Nucleus accumbens (tissue), 56 donors: ENCODE results near the gene POLR3B.
"Not testable (repeated sequence)": the region's sequence is repeated elsewhere in the genome, so short reads cannot be mapped to it uniquely, and the experiment has no call there.

Experiments
- DNase-seq, 56 donors: peaks; one replicate each; lab custom pipeline; 2025; lab: John Stamatoyannopoulos, UW

The POLR3B gene

DNA sequence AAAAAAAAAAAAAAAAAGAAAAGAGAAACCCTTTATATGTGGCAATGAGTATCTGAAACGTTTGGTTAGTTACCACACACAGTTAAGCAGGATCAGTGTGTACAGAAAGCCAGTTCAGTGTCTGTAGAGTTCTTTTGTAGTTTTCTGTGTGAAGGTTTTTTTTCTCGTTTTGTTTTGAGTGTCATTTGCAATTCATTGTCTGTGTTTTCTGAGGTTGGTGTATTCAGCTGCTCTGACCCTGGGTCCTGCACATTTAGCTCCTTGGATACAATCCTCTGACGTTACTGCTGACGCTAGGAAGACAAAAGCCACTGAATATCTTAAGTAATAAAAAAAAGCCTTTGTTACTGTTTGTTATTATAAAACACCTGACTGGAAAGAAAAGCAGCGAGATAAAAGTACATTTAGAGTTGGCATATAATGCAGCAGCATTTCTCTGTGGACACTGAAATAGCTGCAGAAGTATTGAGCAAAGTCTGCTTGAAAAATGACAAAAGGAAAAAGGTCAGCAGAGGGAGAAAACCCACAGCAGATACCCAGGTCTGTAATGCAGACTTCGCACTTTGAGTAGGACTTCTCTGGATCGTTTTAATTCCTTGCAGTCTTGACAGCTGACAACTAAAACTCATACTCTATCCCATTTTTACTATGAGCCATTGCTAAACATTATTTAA is 89.0 kb downstream of the POLR3B start:
- DNase-seq, result peak in 2 of 56 donors; percentile 4 to 48

DNA sequence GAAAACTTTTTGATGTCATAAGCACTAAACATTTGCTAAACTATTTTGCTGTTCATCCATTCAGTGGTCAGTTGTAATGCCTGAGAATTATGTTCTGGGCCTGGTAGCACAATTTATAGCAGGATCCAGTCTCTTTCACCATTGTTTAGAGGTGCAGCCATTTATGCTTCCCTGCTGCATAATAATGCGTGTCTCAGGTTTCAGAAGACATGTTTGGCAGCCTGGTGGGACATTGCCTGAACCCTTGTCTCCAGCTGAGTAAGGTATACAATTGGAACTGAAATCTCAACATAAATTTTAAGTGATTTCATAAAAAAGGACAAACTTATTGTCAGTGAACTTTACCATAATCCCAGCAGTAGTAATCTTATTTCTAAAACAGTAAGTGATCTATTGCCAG is 94.8 kb downstream of the POLR3B start:
- DNase-seq, result no peak

DNA sequence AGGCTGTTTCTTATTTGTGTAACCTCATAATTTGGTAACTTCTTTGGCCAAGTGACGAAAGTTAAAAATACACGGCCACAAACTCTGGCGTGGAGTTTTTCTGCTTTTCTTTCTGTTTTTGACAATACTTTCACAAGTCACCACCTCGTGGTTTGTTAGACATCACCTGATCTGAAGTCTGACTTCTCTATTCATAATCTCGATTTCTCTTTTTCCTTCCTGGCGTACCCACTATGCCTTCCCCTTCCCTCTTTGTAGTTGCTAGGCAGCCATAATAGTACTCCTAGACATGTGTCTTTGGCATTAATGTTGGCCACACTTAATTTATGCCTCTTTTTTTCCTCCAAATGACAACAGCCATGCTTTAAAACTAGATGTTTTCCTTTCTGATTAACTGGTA is 97.6 kb downstream of the POLR3B start:
- DNase-seq, result no peak

DNA sequence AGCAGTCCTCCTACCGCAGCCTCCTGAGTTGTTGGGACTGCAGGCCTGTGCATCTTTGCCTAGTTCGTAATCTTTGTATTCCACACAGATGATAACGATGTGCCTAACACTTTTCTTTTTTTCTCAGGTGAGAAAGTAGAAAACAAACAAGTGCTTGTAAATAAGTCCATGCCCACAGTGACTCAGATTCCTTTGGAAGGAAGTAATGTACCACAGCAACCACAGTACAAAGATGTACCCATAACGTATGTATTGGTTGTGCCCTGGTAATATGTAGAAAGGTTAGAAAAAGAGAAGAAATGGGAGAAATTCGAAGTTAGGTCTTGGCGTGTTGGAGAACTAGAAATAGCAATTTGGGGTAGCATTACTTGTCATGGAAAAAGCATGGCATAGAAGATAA is 101.6 kb downstream of the POLR3B start:
- no peak for DNase-seq

DNA sequence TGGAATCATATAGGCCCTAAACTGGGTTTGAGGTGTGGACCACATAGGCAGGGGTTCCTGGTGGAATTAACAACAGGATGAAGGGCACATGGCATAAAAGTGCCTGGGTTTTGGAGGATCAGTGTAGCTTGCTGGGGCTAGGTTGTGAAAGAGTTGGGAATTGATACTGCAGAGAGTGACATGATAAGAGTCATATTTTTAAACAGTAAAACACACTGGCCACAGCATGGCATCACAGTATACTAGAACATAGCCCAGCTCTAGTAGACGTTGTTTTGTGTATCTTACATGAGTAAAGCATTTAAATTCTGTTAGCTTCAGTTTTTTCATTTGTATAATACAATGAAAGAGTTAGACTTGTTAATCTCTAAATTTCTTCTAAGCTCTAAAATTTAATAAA is 102.0 kb downstream of the POLR3B start:
- no peak for DNase-seq

DNA sequence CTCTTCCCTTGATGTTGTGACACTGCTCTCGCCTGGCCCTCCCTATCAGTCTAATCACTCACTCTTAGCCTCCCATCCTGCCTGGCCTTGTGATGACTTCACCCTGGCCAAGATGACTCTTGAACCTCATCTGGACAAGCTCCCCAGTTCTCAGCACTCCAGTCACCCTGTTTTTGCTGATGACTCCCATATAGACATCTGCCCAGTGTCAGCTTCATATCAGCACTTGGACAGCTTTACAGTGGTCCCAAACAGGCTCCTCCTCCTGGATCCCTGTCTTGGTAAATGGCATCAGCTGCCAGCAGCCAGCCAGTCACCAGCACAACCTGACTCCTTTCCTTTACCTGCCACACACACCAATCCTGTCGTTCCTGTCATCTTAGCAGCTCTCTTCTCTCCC is 104.2 kb downstream of the POLR3B start:
- no peak for DNase-seq

DNA sequence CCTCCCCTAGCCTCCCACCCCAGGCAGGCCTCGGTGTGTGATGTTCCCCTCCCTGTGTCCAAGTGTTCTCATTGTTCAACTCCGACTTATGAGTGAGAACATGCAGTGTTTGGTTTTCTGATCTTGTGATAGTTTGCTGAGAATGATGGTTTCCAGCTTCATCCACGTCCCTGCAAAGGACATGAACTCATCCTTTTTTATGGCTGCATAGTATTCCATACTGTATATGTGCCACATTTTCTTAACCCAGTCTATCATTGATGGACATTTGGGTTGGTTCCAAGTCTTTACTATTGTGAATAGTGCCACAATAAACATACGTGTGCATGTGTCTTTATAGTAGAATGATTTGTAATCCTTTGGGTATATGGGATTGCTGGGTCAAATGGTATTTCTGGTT is 108.1 kb downstream of the POLR3B start:
- not testable (repeated sequence) for DNase-seq

DNA sequence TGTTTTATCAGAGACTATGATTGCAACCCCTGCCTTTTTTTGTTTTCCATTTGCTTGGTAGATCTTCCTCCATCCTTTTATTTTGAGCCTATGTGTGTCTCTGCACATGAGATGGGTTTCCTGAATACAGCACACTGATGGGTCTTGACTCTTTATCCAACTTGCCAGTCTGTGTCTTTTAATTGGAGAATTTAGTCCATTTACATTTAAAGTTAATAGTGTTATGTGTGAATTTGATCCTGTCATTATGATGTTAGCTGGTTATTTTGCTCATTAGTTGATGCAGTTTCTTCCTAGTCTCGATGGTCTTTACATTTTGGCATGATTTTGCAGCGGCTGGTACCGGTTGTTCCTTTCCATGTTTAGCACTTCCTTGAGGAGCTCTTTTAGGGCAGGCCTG is 118.1 kb downstream of the POLR3B start:
- not testable (repeated sequence) for DNase-seq

DNA sequence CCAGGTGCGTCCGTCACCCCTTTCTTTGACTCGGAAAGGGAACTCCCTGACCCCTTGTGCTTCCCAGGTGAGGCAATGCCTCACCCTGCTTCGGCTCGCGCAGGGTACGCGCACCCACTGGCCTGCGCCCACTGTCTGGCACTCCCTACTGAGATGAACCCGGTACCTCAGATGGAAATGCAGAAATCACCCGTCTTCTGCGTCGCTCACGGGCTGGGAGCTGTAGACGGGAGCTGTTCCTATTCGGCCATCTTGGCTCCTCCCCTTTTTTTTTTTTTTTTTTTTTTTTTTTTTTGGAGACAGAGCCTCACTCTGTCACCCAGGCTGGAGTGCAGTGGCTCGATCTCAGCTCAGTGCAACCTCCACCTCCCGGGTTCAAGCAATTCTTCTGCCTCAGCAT is 120.1 kb downstream of the POLR3B start:
- not testable (repeated sequence) for DNase-seq

DNA sequence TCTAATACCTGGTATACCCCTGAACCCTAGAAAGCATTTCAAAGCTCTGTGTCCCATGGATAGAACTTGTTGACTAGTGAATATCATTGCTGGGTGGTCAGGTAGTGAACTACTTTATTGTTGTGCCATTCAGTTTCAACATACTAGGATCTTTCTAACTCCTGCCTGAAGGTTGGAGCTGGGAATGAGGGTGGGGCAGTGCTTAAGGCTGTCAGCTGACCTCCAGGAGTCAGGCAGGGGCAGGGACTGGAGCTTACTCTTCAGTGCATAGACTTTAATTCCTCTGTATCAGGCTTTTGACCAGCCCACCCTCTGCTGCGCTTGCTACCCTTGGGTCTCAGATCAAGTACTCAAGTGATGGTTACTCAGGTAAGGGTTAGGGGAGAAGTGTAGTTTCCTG is 122.7 kb downstream of the POLR3B start:
- no peak for DNase-seq

DNA sequence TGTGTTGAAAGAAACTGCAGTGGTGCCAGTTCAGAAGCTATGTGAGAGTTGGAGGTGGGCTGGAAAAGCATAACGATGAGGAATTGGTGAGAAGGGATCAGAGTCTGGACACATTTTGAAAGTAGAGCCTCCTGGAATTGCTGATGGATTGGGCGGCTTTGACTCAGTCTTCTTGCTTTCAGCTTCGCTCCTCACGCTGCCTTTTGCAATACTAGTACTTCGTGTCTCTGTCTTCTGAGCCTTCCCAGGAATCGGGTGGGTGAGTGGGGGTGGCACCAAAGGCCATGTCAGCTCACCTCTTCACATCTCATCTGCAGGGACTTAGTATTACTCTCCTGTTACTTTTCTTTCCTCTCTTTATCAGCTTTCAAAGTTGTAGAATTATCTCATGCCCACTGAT is 123.7 kb downstream of the POLR3B start:
- peak in 9 of 56 donors; percentile 1 to 31 (median 3) for DNase-seq

DNA sequence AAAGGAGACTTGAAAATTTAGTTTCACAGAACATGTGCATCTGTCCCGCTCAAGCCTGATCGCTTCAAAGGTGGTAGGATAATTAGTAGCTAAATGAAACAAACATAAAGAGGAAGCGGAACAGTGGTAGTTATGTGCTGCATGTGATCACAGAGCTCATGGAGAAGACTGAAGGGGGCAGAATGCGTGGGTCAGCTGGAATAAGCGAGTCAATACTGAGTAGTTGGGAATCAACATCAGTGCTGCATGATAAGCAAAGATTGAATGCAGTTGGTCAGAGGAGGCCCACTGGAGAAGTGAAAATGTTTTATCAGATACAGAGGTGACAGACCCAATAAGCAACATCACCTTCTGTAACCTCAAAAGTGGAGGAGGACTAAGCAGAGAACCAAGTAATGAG is 130.1 kb downstream of the POLR3B start:
- no peak for DNase-seq

DNA sequence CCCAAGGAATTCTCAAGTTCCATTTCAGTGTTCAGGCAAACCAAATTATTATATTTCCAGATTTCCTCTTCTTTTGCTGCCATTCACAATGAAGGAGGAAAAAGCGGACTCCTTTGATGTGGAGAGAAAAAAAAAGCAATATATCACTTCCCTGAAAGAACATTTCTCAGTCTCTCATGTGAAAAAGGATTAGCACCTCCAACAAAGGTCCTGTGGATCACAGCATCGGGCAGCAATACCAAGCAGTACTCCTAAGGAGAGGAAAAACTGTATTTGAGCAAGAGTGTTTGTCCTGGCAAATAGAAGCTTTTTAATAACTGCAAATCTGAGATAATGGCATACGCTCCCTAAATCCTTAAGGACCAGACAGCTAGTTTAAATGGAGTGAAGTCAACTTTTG is 131.3 kb downstream of the POLR3B start:
- no peak for DNase-seq

DNA sequence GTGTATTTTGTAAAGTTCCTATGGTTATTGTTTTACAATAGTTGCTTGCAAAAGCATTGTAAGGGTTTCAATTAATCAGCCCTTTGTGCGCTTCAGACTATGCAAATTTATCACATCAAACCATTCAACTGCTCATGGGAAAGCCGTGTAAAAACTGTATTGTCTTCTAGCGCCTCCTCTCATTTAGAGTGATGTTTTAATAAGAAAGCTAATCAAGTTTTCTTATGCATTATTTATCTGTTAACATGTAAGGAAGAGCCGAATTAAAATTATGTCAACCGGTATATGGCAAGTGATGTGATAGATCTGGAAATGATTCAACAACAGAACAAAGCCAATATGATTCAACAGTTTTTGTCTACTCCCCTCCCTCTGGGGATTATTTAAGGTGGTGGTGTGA is 132.7 kb downstream of the POLR3B start:
- DNase-seq, result no peak

DNA sequence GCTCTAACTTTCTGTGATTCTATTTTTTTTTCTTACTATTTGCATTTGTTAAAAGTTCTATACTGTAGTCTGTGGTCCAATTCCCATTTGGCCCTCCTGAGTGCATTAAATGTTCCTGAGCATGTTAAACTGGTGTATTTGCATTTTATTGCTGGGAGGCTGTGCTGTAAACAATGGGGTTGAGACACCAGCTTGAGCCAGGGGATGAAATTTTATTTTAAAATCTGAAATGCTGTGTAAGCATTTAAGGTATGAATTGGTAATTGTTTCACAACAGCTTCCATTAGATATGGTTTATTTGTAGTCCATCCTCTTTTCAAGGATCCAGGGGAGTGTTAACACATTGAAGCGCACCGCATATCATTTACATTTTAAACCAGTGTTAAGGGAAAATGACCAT is 135.3 kb downstream of the POLR3B start:
- no peak for DNase-seq

DNA sequence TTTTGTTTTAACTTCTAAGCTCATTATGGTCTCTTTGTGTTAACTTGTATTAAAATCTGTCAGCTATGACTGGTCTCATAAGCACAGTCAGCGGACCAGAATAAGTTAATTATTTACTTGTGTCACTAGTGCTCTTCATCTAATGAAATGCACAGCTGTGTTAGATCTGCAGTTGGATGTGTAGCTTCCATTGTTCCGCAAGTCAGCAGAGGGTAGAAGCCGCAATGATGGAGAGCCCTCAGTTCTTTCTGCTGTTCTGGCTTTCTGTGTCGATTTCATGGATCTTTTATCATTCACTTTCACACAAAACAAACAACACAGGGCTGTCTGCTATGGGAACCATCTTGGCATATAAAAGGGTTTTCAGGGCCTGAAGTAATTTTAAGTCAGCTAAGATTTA is 136.0 kb downstream of the POLR3B start:
- peak in 14 of 56 donors; percentile 0 to 18 (median 6) for DNase-seq

DNA sequence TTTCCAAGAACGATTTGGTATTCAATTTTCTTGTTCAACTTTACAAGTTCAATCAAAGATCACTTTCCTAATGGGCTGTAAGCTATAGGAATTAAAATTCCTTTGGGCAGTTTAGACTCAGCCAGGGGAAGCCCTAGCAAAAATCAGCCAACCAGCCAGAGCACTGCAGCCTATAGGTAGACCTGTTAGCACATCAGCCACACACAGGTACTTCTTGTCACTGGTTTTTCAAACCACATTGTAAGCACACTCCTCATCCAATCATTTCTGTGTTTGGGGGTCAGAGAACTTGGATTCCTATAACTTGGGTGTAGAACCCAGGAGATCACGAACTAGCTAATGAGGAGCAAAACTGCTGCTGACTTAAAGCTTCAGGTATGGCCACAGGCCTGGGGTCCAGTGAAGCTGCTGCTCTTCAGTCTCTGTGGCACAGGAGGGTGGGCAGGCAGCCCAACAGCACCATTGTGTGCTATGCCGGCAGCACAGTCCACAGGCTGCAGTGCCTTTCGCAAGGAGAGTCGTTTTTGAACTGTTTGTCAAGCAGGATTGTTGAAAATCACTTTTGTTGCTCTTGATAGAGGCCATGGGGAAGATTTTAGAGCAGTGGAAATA is 137.9 kb downstream of the POLR3B start:
- peak in 1 of 56 donors; percentile 5 for DNase-seq

DNA sequence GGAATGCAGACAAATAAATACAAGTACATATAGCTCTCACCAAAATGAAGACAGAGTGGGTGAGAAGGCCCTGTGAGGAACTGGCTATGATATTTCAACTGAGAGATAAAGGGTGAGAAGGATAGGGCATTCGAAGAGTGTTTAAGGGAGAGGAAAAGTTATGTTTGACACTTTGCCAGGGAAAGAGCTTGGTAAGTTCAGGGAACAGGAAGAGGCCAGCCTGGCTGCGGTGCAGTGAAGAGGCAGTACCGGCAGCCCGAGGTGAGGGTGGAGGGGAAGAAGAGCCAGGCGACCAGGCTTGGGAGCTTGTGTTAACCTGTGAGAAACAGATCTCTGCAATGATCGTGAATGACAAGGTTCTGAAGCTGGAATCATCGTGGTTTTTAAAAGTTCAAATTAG is 140.5 kb downstream of the POLR3B start:
- DNase-seq, result no peak

DNA sequence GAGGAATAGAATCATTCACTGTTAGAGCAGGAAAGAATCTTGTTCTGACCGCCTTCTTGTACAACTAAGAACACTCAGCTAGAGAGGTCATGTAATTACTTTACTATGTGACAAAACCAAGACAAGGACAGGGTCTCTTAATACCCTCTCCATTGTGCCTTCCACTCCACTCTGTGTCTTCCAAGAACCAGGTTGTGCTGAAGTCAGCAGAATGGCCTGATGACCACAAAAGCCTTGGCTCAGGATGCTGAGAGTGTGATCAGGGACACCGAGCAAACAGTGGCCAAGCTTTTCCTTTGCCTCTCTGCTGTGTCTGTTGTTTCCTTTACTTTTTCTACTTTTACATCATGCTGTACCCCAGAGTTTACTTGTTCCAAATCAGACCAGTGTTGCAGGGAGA is 142.1 kb downstream of the POLR3B start:
- DNase-seq, result no peak

DNA sequence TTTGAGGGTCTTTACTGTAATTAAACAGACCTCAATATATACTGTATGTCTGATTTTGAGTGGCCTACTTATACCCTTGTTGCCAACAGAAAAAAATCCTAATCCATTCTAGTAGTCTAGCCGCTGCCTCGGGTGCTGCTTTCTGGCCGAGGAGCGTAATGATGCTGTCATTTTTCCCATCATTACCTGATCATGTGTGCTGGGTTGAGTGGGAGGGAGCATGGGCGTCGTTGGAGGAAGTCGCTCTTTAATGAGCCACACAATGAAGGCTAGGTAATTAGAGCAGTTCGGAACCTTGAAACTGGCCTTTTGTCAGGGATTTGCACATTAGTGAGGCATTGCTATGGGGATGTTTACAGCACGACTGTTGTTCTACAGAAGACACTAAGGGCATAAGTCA is 149.1 kb downstream of the POLR3B start:
- DNase-seq, result peak in 13 of 56 donors; percentile 1 to 30 (median 8)

DNA sequence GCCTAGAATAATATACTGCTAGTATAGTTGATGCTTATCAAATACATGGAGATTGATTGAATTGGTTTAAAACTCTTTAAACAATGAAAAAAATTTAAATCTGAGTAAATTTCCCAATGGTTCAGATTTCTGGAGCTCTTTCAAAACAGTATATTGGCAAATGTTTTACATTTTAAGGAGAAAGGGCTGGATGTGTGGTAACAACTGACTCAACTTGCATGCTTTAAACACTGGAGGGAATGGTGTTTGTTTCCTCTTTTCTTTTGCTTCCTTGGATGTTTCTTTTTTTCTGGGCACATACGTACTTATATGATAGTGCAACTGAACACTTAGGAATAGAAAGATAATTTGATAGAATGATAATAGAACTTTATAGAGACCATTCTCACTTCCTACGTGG is 151.4 kb downstream of the POLR3B start:
- DNase-seq, result no peak

DNA sequence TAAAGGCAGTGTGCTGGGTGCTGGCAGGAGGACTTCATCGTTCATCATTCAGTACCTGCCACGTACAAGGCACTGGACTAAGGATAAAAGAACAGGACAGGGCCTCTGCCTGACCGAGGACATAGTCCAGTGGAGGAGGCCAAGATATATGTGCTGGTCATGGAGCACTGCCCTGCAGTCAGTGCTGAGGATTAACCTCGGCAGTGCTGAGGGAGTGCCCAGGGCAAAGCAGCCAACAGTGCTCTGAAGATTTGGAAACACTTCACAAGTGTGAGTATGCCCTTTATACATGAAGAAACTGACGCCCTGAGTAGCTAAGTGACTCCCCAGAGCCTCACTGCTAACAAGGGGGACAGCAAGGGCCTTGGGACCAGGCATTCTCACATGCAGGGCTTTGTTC is 153.8 kb downstream of the POLR3B start:
- DNase-seq, result no peak

DNA sequence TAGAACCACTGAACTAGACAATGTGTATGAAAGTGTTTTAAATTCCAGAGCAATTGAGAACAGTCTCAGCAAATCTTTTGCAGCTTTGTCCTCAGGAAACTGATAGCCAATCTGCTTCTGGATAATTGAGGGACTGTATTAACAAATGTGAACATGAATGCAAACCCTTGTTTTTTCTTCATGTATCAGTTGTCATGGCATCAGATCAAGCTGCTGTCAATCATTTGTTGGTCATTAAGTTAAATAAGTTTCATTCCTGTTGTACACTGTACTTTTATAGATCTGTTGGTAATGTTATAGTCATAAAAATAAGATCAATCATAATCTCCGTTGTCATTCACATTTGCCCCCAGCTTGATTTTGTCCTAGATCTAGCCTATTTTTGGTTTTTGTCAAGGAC is 159.8 kb downstream of the POLR3B start:
- no peak for DNase-seq
